HEK293 (cell line): ENCODE data around the gene MIA2.
"Not testable (repeated sequence)": the region's sequence is repeated elsewhere in the genome, so short reads cannot be mapped to it uniquely, and the experiment has no call there.

Experiments
- CTCF ChIA-PET: fragments of 350-600 bp; formaldehyde crosslinking; extraction: SDS; loops from one replicate; lab custom pipeline; 2021; ENCODE audit warnings: antibody characterized with exemption; lab: Yijun Ruan, JAX
- POLR2A ChIA-PET: fragments of 300-600 bp; formaldehyde crosslinking; extraction: SDS; loops from one replicate; lab custom pipeline; 2020; ENCODE audit warnings: antibody characterized with exemption, inconsistent platforms; lab: Yijun Ruan, JAX
- H3K27ac ChIP-seq: fragments of 200-500 bp; sonication (Bioruptor generic); 2 replicates; pipeline ENCODE4 v1.5.1; 2014; ENCODE audit warnings: low read depth, low read length, control low read depth, inconsistent platforms; ENCODE audit errors: extremely low read depth
- H3K36me3 ChIP-seq, 2 experiments: fragments of 200-500 bp in 1 of 2; sonication (Bioruptor generic) in 1 of 2; 1 replicate in 1 of 2; 2 replicates in 1 of 2; pipeline ENCODE4 v1.5.1; 2014 to 2017; ENCODE audit warnings: inconsistent platforms in 2 of 2, low read length in 2 of 2; ENCODE audit not compliant: control insufficient read depth in 2 of 2, insufficient read depth in 1 of 2
- H3K4me1 ChIP-seq: fragments of 200-500 bp; sonication (Bioruptor generic); 2 replicates; pipeline ENCODE4 v1.5.1; 2014; ENCODE audit warnings: mild to moderate bottlenecking, low read length, inconsistent platforms; ENCODE audit not compliant: control insufficient read depth, insufficient read depth
- H3K4me3 ChIP-seq: 2 replicates; pipeline ENCODE4 v1.5.1; 2011; ENCODE audit warnings: low read depth, mild to moderate bottlenecking, control low read depth, low read length, moderate library complexity
- H3K9me3 ChIP-seq: fragments of 200-500 bp; sonication (Bioruptor generic); 2 replicates; pipeline ENCODE4 v1.5.1; 2014; ENCODE audit warnings: low read depth, low read length, inconsistent platforms; ENCODE audit not compliant: control insufficient read depth, insufficient read depth
- EGR2 ChIP-seq: fragments of 450-650 bp; formaldehyde crosslinking; IDR thresholded peaks from 2 replicates; pipeline ENCODE4 v1.5.1; 2016; ENCODE audit warnings: low read depth, missing biosample characterization, missing genetic modification characterization
- ELK4 ChIP-seq: IDR thresholded peaks from 2 replicates; pipeline ENCODE4 v1.6.1; 2011; ENCODE audit warnings: mild to moderate bottlenecking, low read depth, low read length, borderline replicate concordance
- KLF8 ChIP-seq: fragments of 450-650 bp; formaldehyde crosslinking; IDR thresholded peaks from 2 replicates; pipeline ENCODE4 v1.5.1; 2016; ENCODE audit warnings: missing biosample characterization, missing genetic modification characterization
- SETDB1 ChIP-seq: IDR thresholded peaks from one replicate; pipeline ENCODE4 v1.6.1; 2017; ENCODE audit warnings: mild to moderate bottlenecking, low read length, moderate library complexity, mixed read lengths; ENCODE audit not compliant: insufficient read length
- ZBTB11 ChIP-seq: fragments of 450-650 bp; formaldehyde crosslinking; conservative IDR thresholded peaks from 2 replicates; pipeline ENCODE4 v1.5.1; 2016; ENCODE audit warnings: low read depth, missing biosample characterization, missing genetic modification characterization
- ZBTB17 ChIP-seq: fragments of 450-650 bp; formaldehyde crosslinking; IDR thresholded peaks from 2 replicates; pipeline ENCODE4 v1.5.1; 2016; ENCODE audit warnings: missing biosample characterization, missing genetic modification characterization
- ZBTB21 ChIP-seq: fragments of 450-650 bp; formaldehyde crosslinking; IDR thresholded peaks from 2 replicates; pipeline ENCODE4 v1.5.1; 2017; ENCODE audit warnings: missing biosample characterization, missing genetic modification characterization
- ZBTB44 ChIP-seq: fragments of 450-650 bp; IDR thresholded peaks from 2 replicates; pipeline ENCODE4 v1.5.1; 2018; ENCODE audit warnings: missing biosample characterization, mild to moderate bottlenecking, missing genetic modification characterization
- ZFHX2 ChIP-seq: fragments of 450-650 bp; formaldehyde crosslinking; conservative IDR thresholded peaks from 2 replicates; pipeline ENCODE4 v1.5.1; 2016; ENCODE audit warnings: missing biosample characterization, missing genetic modification characterization
- ZIC2 ChIP-seq: fragments of 450-650 bp; formaldehyde crosslinking; IDR thresholded peaks from 2 replicates; pipeline ENCODE4 v1.5.1; 2016; ENCODE audit warnings: missing biosample characterization, missing genetic modification characterization
- ZNF121 ChIP-seq: fragments of 450-650 bp; formaldehyde crosslinking; IDR thresholded peaks from 2 replicates; pipeline ENCODE4 v1.5.1; 2016; ENCODE audit warnings: missing biosample characterization, missing genetic modification characterization
- ZNF398 ChIP-seq: fragments of 450-650 bp; formaldehyde crosslinking; IDR thresholded peaks from 2 replicates; pipeline ENCODE4 v1.5.1; 2017; ENCODE audit warnings: missing biosample characterization, missing genetic modification characterization
- ZNF473 ChIP-seq: fragments of 450-650 bp; formaldehyde crosslinking; IDR thresholded peaks from 2 replicates; pipeline ENCODE4 v1.5.1; 2017; ENCODE audit warnings: missing biosample characterization, missing genetic modification characterization
- ZNF704 ChIP-seq: fragments of 450-650 bp; formaldehyde crosslinking; IDR thresholded peaks from 2 replicates; pipeline ENCODE4 v1.5.1; 2016; ENCODE audit warnings: missing biosample characterization, missing genetic modification characterization
- ZNF792 ChIP-seq: fragments of 450-650 bp; formaldehyde crosslinking; IDR thresholded peaks from 2 replicates; pipeline ENCODE4 v1.5.1; 2016; ENCODE audit warnings: missing biosample characterization, missing genetic modification characterization

Gene MIA2

GRCh38 chr14:39203659-39204606 lies 29.8 kb upstream of the MIA2 start:
- ChIA-PET POLR2A (interaction anchor here (1.0 to 1.3 kb wide), 3 partner anchors 16 to 63 kb away, joined by 6 to 9 read pairs (median 7); partner anchors contain the start of gene TRAPPC6B), CTCF (no interaction called here)
- 0 out of 2 replicates have a peak overlapping the region, but pooled peaks have one; percentile 40 for H3K27ac ChIP-seq
- peak; percentile 46; the same call in 1 of the 2 replicates for TF ChIP-seq ZNF398 (tag by site-specific recombination)
- peak; percentile 93 for TF ChIP-seq ZIC2
- TF ChIP-seq ZBTB17 (tag by site-specific recombination), result no peak
- TF ChIP-seq ZNF704 (tag by site-specific recombination), result no peak
- peak; percentile 94 for TF ChIP-seq EGR2 (tag by site-specific recombination)
- TF ChIP-seq ZBTB21 (tag by site-specific recombination), result no peak
- peak; percentile 21 for TF ChIP-seq SETDB1
- peak; percentile 85 for TF ChIP-seq ZFHX2
- no peak overlapping the region for H3K4me3 ChIP-seq
- peaks cover 4% of the 10 kb centered on the region; the same call in 1 of the 2 replicates for H3K4me1 ChIP-seq
- no peaks in the 10 kb centered on the region for H3K36me3 ChIP-seq
- no peaks in the 10 kb centered on the region for H3K9me3 ChIP-seq

- H3K9me3 ChIP-seq, H3K4me1 ChIP-seq, H3K27ac ChIP-seq, H3K4me3 ChIP-seq, POLR2A ChIA-PET, CTCF ChIA-PET, H3K36me3 ChIP-seq: not testable (repeated sequence)
Measured at GRCh38 chr14:39207430-39207829, 26.3 kb upstream of the MIA2 start.

- CTCF ChIA-PET, result no interaction called here
- POLR2A ChIA-PET, result no interaction called here
- H3K27ac ChIP-seq, result no peak overlapping the region
Measured at GRCh38 chr14:39211109-39211741, 22.5 kb upstream of the MIA2 start.

More at GRCh38 chr14:39211109-39211741, 22.5 kb upstream of the MIA2 start:
- no peak for TF ChIP-seq ZNF792 (tag by site-specific recombination)
- no peak for TF ChIP-seq ZNF121
- TF ChIP-seq ELK4, result no peak
- no peak for TF ChIP-seq ZBTB44
- TF ChIP-seq ZNF473 (tag by site-specific recombination), result no peak
- TF ChIP-seq KLF8 (tag by site-specific recombination), result no peak
- no peak for TF ChIP-seq ZBTB11 (tag by site-specific recombination)
- TF ChIP-seq, all 188 proteins: peak for 0
- H3K4me1 ChIP-seq, result no peaks in the 10 kb centered on the region
- no peak overlapping the region for H3K4me3 ChIP-seq
- H3K9me3 ChIP-seq, result no peaks in the 10 kb centered on the region
- H3K36me3 ChIP-seq, result no peaks in the 10 kb centered on the region
